Activated effector memory CD4-positive, alpha-beta T cell treated with Interleukin-2 at 50 U/mL for 16 hours (primary cell): ENCODE measurements around the gene VARS1.
"Not testable (repeated sequence)": the region's sequence is repeated elsewhere in the genome, so short reads cannot be mapped to it uniquely, and the experiment has no call there.

Experiments
- DNase-seq: peaks from one replicate; pipeline ENCODE4 v3.0.0-alpha.2; 2020

Gene VARS1

GRCh38 chr6:31795616-31796298 lies at the start of gene VARS1:
Gene VARS1, minus strand, starts transcription at chr6:31795752. Its CDS starts 535 bp downstream, at chr6:31795217.
- DNase-seq, result peak; percentile 78

- no peak for DNase-seq
Measured at GRCh38 chr6:31844507-31844906, 49.0 kb upstream of the VARS1 start.

- DNase-seq, result no peak
Measured at GRCh38 chr6:31842053-31842452, 46.5 kb upstream of the VARS1 start.

- not testable (repeated sequence) for DNase-seq
Measured at GRCh38 chr6:31839779-31840126, 44.2 kb upstream of the VARS1 start.

GRCh38 chr6:31838968-31839367 lies 43.4 kb upstream of the VARS1 start:
- no peak for DNase-seq

GRCh38 chr6:31838114-31838553 lies 42.6 kb upstream of the VARS1 start:
- DNase-seq, result not testable (repeated sequence)

GRCh38 chr6:31837369-31838113 lies 42.0 kb upstream of the VARS1 start:
- no peak for DNase-seq

GRCh38 chr6:31836474-31837368 lies 41.2 kb upstream of the VARS1 start:
- no peak for DNase-seq

GRCh38 chr6:31836047-31836473 lies 40.5 kb upstream of the VARS1 start:
- no peak for DNase-seq

- DNase-seq, result peak; percentile 70
Measured at GRCh38 chr6:31834367-31835250, 39.1 kb upstream of the VARS1 start.

- DNase-seq, result no peak
Measured at GRCh38 chr6:31831350-31832215, 36.0 kb upstream of the VARS1 start.

- DNase-seq, result no peak
Measured at GRCh38 chr6:31830886-31831335, 35.4 kb upstream of the VARS1 start.

GRCh38 chr6:31829633-31830283 lies 34.2 kb upstream of the VARS1 start:
- no peak for DNase-seq

GRCh38 chr6:31827286-31828079 lies 31.9 kb upstream of the VARS1 start, which contains the start of gene HSPA1B:
Gene HSPA1B, plus strand, starts transcription at chr6:31827738. Its CDS starts 213 bp downstream, at chr6:31827951.
- DNase-seq, result peak; percentile 87

GRCh38 chr6:31826793-31827285 lies 31.3 kb upstream of the VARS1 start:
- peak; percentile 35 for DNase-seq

- DNase-seq, result no peak
Measured at GRCh38 chr6:31825553-31825952, 30.0 kb upstream of the VARS1 start.

- not testable (repeated sequence) for DNase-seq
Measured at GRCh38 chr6:31823592-31824196, 28.1 kb upstream of the VARS1 start.

GRCh38 chr6:31822036-31822821 lies 26.7 kb upstream of the VARS1 start:
- DNase-seq, result peak; percentile 52
